HCT116 (cell line): ENCODE results near the gene MRPL47. TPM values are rescaled to one million over a fixed set of nuclear protein-coding genes. Genes with fewer than 3 reads are reported as not detected.

Source experiments
- ATAC-seq: fragments of 200-7000 bp; cut with Tn5 transposase; 2 replicates; pipeline ENCODE4 v1.9.1; 2020; ENCODE audit warnings: mild to moderate bottlenecking, moderate library complexity
- BruUV-seq: library from RNA; stranded (reverse); fragments of 400-500 nt; replicated peaks from 2 replicates; lab custom pipeline; 2021; lab: Mats Ljungman, UMichigan
- CTCF ChIA-PET: fragments of 300-600 bp; sonication (Branson Sonifier 250); formaldehyde crosslinking; loops from one replicate; lab custom pipeline; 2021; ENCODE audit warnings: antibody characterized with exemption; lab: Charles Lee
- POLR2A ChIA-PET: fragments of 300-600, 350-600 bp; sonication (Branson Sonifier 250); formaldehyde crosslinking; loops from one replicate; lab custom pipeline; 2021; ENCODE audit warnings: antibody characterized with exemption; lab: Charles Lee
- RAD21 ChIA-PET, 2 experiments: fragments of 300-600 bp; sonication (Branson Sonifier 250); formaldehyde crosslinking; loops; one replicate each; lab custom pipeline; 2023; ENCODE audit warnings: low total read pairs in 2 of 2; ENCODE audit not compliant: uncharacterized antibody in 2 of 2, unreplicated experiment in 2 of 2, low non-redundant PET in 1 of 2; lab: Charles Lee
- DNase-seq: peaks from one replicate; pipeline ENCODE4 v3.0.0-alpha.2; 2010; ENCODE audit warnings: low read depth, low spot score
- H2AFZ ChIP-seq: fragments of 200-600 bp; shearing (Covaris generic), sonication (generic); 2 replicates; pipeline ENCODE4 v1.6.1; 2017; ENCODE audit warnings: low read depth, mixed run types, mixed read lengths, antibody characterized with exemption, low read length; ENCODE audit not compliant: poor library complexity, severe bottlenecking
- H3K27ac ChIP-seq: 2 replicates; pipeline ENCODE4 v1.5.1; 2012; ENCODE audit warnings: low read depth, low read length
- H3K27me3 ChIP-seq: fragments of 200-600 bp; sonication (generic); 2 replicates; pipeline ENCODE4 v1.6.1; 2016; ENCODE audit warnings: mixed run types, low read length, mixed read lengths; ENCODE audit not compliant: insufficient read depth
- H3K36me3 ChIP-seq, 2 experiments: fragments of 200-500 bp in 1 of 2; fragments of 200-600 bp in 1 of 2; sonication (Bioruptor generic) in 1 of 2; sonication (generic) in 1 of 2; 2 replicates each; pipeline versions ENCODE4 v1.5.1 to v1.6.1; 2014 to 2016; ENCODE audit warnings: low read length in 2 of 2, inconsistent platforms in 1 of 2, mixed read lengths in 1 of 2, mixed run types in 1 of 2; ENCODE audit not compliant: insufficient read depth in 2 of 2, control insufficient read depth in 1 of 2
- H3K4me1 ChIP-seq, 2 experiments: fragments of 200-600 bp in 1 of 2; sonication (generic) in 1 of 2; 2 replicates each; pipeline versions ENCODE4 v1.5.1 to v1.6.1; 2012 to 2017; ENCODE audit warnings: low read length in 2 of 2, inconsistent platforms in 1 of 2, mild to moderate bottlenecking in 1 of 2, mixed read lengths in 1 of 2, mixed run types in 1 of 2, moderate library complexity in 1 of 2; ENCODE audit not compliant: insufficient read depth in 2 of 2, control insufficient read depth in 1 of 2
- H3K4me2 ChIP-seq: fragments of 200-600 bp; sonication (generic); 2 replicates; pipeline ENCODE4 v1.6.1; 2017; ENCODE audit warnings: mixed run types, low read length, mixed read lengths
- H3K4me3 ChIP-seq, 2 experiments: fragments of 200-600 bp in 1 of 2; sonication (generic) in 1 of 2; replicated peaks in 1 of 2; 2 replicates each; pipeline ENCODE4 v1.5.1; 2011 to 2016; ENCODE audit warnings: low read length in 2 of 2, control low read depth in 1 of 2, low read depth in 1 of 2, mild to moderate bottlenecking in 1 of 2, mixed read lengths in 1 of 2, mixed run types in 1 of 2
- H3K79me2 ChIP-seq: fragments of 200-600 bp; sonication (generic); 2 replicates; pipeline ENCODE4 v1.6.1; 2017; ENCODE audit warnings: mild to moderate bottlenecking, mixed run types, low read length, moderate library complexity, mixed read lengths; ENCODE audit not compliant: insufficient read depth
- H3K9ac ChIP-seq: fragments of 200-600 bp; sonication (generic); 2 replicates; pipeline ENCODE4 v1.6.1; 2016; ENCODE audit warnings: low read length, mixed read lengths
- H3K9me2 ChIP-seq: fragments of 200-600 bp; sonication (generic), shearing (Covaris generic); 2 replicates; pipeline ENCODE4 v1.6.1; 2017; ENCODE audit warnings: mixed run types, mild to moderate bottlenecking, moderate library complexity; ENCODE audit not compliant: insufficient read depth
- H3K9me3 ChIP-seq, 2 experiments: fragments of 200-500 bp in 1 of 2; fragments of 200-600 bp in 1 of 2; sonication (Bioruptor generic) in 1 of 2; sonication (generic) in 1 of 2; 2 replicates each; pipeline ENCODE4 v1.6.1; 2014 to 2017; ENCODE audit warnings: low read length in 2 of 2, mixed read lengths in 2 of 2, inconsistent platforms in 1 of 2, low read depth in 1 of 2, mild to moderate bottlenecking in 1 of 2, mixed run types in 1 of 2, moderate library complexity in 1 of 2; ENCODE audit not compliant: control insufficient read depth in 1 of 2, insufficient read depth in 1 of 2
- H4K20me1 ChIP-seq: fragments of 200-600 bp; sonication (generic), shearing (Covaris generic); 2 replicates; pipeline ENCODE4 v1.6.1; 2017; ENCODE audit warnings: mixed run types, mild to moderate bottlenecking, moderate library complexity; ENCODE audit not compliant: insufficient read depth
- CEBPB ChIP-seq: IDR thresholded peaks from 2 replicates; pipeline ENCODE4 v1.6.1; 2012; ENCODE audit warnings: low read depth
- ELF1 ChIP-seq: IDR thresholded peaks from 2 replicates; pipeline ENCODE4 v1.6.1; 2012; ENCODE audit warnings: low read depth, borderline replicate concordance
- FOSL1 ChIP-seq: IDR thresholded peaks from 2 replicates; pipeline ENCODE4 v1.6.1; 2012; ENCODE audit warnings: low read depth
- POLR2AphosphoS5 ChIP-seq: IDR thresholded peaks from 2 replicates; pipeline ENCODE4 v1.6.1; 2011; ENCODE audit warnings: mild to moderate bottlenecking, low read depth, low read length, moderate library complexity
- RAD21 ChIP-seq: IDR thresholded peaks from 2 replicates; pipeline ENCODE4 v1.6.1; 2012; ENCODE audit warnings: low read depth, mild to moderate bottlenecking
- SIN3A ChIP-seq: IDR thresholded peaks from 2 replicates; pipeline ENCODE4 v1.6.1; 2012; ENCODE audit warnings: low read depth
- SRF ChIP-seq: IDR thresholded peaks from 2 replicates; pipeline ENCODE4 v1.6.1; 2012; ENCODE audit warnings: low read depth
- ZBTB33 ChIP-seq: IDR thresholded peaks from 2 replicates; pipeline ENCODE4 v1.6.1; 2011; ENCODE audit warnings: mild to moderate bottlenecking, low read length, moderate library complexity; ENCODE audit not compliant: insufficient replicate concordance; ENCODE audit errors: extremely low read depth
- intact Hi-C: fragments of 100-400 bp; cut with micrococcal nuclease; formaldehyde crosslinking; loops from 2 replicates; pipeline ENCODE4 v1.10.0; 2022
- total RNA-seq: library from RNA; stranded (reverse); gene quantifications from one replicate; pipeline ENCODE4 v1.2.1, GENCODE V29; 2021; ENCODE audit not compliant: unreplicated experiment
- TF ChIP-seq, protein P1 (sequence below): IDR thresholded peaks from 2 replicates; pipeline ENCODE4 v1.6.1; 2012; ENCODE audit warnings: low read depth
- TF ChIP-seq, protein P2 (sequence below): IDR thresholded peaks from 2 replicates; pipeline ENCODE4 v1.6.1; 2012

Gene MRPL47
- total RNA-seq, 1 experiment from 2014 or later, result 52.3 TPM

DNA sequence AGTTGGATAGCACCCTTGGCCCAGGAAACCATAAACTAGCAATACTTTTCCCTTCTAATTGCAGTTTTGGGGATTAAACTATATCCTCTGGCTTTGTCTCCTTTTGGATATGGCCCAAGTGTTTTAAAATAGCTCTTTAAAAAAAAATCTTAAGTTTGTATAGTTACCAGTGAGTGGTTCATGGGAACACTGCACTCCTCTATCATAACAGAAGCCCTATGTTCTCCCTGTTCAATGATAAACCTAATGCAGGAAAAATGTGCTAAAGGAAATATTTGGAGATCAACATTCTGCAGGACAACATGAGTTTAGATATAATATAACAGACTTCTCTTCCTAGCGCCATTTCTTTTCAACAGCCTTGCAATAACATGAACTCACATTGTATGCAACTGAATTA, 13.1 kb downstream of the MRPL47 start:
- DNase-seq, result no peak
- RAD21 ChIA-PET, result no interaction called here
- H4K20me1 ChIP-seq, result no peaks in the 10 kb centered on the region; the same call in 1 of the 2 replicates
- no peak overlapping the region for H2AFZ ChIP-seq
- CTCF ChIA-PET, result no interaction called here
- peaks cover 2% of the 10 kb centered on the region; the same call in 1 of the 2 replicates for H3K79me2 ChIP-seq
- intact Hi-C loops, result no loop called here
- POLR2A ChIA-PET, result no interaction called here
- H3K9ac ChIP-seq, result no peak overlapping the region
- ATAC-seq, result no peak
- no peak overlapping the region for H3K27ac ChIP-seq
- BruUV-seq, result no TSS peak
- no peaks in the 10 kb centered on the region for H3K9me3 ChIP-seq
- H3K4me3 ChIP-seq, result no peak overlapping the region
- H3K4me2 ChIP-seq, result no peak overlapping the region
- no peaks in the 10 kb centered on the region for H3K27me3 ChIP-seq
- H3K4me1 ChIP-seq, result no peaks in the 10 kb centered on the region
- H3K36me3 ChIP-seq, result peaks cover 50 to 54% of the 10 kb centered on the region in 2 experiments
- H3K9me2 ChIP-seq, result no peaks in the 10 kb centered on the region
- TF ChIP-seq SRF (no peak), CEBPB (no peak), POLR2AphosphoS5 (no peak), FOSL1 (no peak), ZBTB33 (no peak), RAD21 (no peak), SIN3A (no peak), ELF1 (no peak)
- TF ChIP-seq, protein P1, sequence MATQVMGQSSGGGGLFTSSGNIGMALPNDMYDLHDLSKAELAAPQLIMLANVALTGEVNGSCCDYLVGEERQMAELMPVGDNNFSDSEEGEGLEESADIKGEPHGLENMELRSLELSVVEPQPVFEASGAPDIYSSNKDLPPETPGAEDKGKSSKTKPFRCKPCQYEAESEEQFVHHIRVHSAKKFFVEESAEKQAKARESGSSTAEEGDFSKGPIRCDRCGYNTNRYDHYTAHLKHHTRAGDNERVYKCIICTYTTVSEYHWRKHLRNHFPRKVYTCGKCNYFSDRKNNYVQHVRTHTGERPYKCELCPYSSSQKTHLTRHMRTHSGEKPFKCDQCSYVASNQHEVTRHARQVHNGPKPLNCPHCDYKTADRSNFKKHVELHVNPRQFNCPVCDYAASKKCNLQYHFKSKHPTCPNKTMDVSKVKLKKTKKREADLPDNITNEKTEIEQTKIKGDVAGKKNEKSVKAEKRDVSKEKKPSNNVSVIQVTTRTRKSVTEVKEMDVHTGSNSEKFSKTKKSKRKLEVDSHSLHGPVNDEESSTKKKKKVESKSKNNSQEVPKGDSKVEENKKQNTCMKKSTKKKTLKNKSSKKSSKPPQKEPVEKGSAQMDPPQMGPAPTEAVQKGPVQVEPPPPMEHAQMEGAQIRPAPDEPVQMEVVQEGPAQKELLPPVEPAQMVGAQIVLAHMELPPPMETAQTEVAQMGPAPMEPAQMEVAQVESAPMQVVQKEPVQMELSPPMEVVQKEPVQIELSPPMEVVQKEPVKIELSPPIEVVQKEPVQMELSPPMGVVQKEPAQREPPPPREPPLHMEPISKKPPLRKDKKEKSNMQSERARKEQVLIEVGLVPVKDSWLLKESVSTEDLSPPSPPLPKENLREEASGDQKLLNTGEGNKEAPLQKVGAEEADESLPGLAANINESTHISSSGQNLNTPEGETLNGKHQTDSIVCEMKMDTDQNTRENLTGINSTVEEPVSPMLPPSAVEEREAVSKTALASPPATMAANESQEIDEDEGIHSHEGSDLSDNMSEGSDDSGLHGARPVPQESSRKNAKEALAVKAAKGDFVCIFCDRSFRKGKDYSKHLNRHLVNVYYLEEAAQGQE, result no peak
- TF ChIP-seq, protein P2, sequence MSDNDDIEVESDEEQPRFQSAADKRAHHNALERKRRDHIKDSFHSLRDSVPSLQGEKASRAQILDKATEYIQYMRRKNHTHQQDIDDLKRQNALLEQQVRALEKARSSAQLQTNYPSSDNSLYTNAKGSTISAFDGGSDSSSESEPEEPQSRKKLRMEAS, result no peak
- TF ChIP-seq, all 23 proteins: peak for 0
